Dermis microvascular lymphatic vessel endothelial cell (primary cell): ENCODE measurements around the gene CDH16. TPM values are rescaled to one million over a fixed set of nuclear protein-coding genes. Genes with fewer than 3 reads are reported as not detected.
A peak's percentile ranks its signal among the peaks of the same experiment; 100 is the strongest.
"Not testable (repeated sequence)": the region's sequence is repeated elsewhere in the genome, so short reads cannot be mapped to it uniquely, and the experiment has no call there.

ENCODE experiments used
- DNase-seq, 2 donors: peaks; one replicate each; pipeline versions ENCODE4 v3.0.0 to v3.0.0-alpha.2; 2010; ENCODE audit warnings: low read depth in 2 of 2
- total RNA-seq: library from RNA; depleted of rRNA; stranded (reverse); fragments of >200 nt; gene quantifications from 2 replicates; pipeline ENCODE4 v1.2.1, GENCODE V29; 2014

The CDH16 gene
- total RNA-seq, 1 donor from 2014 or later, result not detected

DNA sequence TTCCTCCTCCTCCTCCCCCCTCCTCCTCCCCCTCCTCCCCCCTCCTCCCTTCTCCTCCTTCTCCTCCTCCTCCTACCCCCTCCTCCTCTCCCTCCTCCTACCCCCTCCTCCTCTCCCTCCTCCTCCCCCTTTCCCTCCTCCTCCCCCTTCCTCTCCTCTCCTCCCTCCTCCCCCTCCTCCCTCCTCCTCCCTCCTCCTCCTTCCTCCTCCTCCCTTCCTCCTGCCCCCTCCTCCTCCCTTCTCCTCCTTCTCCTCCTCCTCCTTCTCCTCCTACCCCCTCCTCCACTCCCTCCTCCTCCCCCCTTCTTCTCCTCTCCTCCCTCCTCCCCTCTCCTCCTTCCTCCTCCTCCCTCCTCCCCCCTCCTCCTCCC, 45.0 kb downstream of the CDH16 start:
- no peak for DNase-seq

DNA sequence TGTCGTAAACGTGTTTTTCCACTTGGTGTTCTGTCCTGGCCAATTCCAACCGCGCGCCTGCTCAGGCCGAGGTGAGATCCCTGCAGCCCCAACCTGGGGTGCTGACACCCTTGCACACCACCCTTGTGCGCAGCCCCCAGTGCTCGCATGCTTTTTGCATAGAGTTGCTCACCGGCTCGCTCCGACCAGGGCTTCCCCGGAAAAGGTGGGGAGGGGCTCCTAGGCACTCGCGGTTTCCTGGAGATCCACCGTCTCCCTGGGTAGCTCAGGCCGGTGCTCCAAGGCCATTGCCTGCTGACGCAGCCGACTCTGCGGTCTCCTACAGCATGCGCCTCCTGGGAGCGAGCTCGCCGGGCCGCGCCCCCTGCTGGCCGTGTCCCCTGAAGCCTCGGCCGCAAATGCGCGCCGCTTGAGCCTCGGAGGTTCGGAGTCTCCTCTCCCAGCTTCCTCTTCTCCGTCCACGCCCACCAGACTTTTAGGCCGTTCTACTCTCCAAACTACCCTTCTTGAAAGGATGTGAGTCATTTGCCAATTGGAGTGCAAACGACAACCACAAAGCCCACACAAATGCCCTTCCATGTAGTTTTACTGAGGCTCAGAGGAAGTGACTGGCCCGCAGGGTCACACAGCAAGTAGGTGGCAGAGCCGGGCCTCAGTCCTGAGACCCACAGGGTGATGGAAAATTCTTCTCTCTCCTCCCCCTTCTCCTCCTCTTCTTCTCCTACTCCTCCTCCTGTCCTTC, 45.6 kb downstream of the CDH16 start:
- peak; percentile 26 to 91 for DNase-seq

DNA sequence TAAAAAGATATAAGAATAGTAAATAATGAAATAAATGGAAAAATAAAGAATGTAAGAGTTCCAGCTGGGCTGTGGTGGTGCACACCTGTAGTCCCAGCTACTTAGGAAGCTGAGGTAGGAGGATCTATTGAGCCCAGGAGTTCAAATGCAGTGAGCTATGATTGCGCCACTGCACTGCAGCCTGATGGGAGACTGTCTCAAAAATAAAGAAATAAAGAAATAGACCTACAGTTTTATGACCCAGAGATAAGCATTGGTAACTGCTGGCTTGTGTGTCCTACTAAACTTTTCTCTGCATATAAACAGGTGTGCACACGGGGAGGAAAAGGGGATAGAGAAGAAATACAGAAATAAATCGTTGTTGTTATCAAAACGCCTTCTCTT, 46.1 kb downstream of the CDH16 start:
- no peak for DNase-seq

DNA sequence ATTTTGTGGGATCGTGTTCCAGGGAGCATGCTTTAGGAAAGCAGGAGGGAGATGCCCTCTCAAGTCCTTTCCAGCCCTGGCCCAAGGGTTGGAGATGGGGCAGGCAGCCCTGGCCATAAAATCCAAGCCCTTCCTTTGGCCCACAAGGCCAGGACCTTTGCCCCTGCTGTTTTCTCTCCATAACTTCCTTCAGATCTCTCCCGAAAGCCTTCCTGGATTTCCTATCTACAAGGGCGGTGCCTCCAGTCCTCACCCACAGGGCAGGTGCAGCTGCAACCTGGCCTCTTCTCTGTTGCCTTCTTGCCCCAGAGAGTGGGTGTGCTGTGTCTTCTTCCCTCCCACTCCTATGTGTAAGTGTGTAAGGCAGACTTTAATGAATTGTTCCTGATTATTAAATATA, 46.8 kb downstream of the CDH16 start:
- DNase-seq, result no peak

DNA sequence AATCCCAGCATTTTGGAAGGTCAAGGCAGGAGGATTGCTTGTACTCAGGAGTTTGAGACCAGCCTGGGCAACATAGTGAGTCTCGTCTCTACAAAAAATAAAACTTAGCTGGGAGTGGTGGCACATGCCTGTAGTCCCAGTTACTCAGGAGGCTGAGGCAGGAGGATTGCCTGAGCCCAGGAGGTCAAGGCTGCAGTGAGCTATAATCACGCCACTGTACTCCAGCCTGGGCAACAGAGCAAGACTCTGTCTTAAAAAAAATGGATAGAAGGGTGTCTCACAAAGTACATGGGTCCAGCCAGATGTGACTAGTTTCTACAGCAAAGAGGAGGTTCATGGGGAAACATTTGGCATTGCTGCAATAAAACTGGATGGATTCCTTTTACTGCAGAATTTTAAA, 47.3 kb downstream of the CDH16 start:
- DNase-seq, result not testable (repeated sequence)

DNA sequence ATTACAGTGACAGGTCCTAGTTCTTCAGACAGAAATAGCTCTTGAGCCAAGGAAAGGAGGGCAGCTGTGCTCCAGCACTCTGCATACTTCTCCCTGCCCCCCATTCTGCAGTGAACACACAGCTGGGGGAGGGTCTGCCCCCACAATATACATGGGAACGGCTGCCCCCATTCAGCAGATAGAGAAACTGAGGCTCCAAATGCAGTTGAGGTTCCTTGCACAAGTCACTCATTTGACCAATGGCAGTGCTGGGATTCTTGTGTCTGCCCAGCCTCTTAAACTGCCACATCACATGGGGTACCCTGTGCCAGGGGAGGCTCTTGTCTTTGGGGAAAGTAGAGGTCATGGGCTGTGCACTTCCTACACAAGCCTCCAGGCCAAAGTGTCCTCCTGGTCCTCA, 49.3 kb downstream of the CDH16 start:
- DNase-seq, result no peak

DNA sequence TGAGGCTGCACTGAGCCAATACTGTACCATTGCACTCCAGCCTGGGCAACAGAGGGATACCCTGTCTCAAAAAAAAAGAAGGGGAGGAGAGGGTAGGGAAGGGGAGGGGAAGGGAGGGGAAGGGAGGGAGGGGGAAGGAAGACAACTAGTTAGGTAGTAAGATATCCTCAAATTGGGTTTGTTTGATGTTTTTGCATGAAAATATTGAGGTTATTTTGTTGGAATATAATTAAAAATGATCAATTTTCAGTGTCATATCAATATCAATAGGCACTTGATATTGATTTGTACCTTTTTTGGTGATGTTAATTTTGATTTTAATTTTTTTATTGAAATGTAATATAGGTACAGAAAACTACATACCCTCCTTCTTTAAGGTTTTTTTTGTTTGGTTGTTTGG, 55.0 kb downstream of the CDH16 start:
- no peak for DNase-seq

DNA sequence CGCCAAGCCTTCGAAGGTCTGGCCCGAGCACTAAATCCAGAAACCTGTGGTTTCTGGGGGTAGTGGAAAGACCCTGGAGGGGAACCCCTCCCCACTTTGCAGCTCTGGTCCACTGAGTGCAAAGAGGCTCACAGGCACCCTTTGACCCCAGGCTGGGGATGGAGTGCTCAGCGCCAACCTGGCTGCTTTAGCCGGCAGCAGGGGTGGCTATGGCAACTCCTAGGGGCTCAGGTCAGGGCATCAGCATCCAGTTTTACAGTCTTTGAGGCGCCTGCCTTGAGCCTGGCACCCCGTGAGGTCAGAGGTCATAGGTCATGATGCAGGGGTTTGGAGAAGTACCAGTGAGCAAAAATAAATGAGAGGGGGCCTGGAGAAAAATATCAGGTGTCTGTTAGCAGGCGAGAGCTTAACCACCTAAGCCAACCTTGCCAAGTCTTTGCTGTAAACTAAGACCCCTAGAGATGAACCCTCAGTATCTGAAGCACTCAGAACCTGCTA, 56.6 kb downstream of the CDH16 start:
- DNase-seq, result no peak

DNA sequence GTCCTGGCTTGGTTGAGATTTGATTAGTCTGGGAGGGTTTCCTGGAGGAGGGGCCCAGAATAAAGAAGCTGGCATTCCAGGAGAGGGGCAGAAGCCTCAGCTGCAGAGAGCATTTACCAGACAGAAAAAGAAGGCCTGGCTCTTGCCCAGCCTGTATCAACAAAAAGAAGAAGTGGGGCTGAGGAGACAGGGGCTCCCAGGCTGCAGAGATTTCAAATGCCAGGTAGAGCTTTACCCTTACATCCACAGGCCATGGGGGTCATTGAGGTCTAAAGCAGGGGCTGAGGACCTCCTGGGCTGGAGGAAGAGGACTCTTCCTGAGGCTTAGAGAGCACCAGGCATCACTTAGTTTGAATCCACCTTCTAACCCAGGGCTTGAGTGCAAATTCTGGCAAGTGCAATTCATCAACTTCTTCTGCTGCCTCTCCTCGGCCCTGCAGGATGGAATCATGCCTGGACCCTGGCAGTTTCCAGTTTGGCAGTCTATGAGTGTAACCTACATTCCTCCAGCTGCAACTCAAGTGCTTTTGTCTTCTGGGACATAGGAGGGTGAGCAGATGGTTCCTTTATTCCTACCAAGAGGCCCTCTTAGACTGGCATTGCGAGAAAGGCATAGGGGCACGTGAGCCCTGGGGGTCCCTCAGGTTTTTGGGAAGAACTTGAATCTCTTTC, 59.2 kb downstream of the CDH16 start:
- DNase-seq, result no peak

DNA sequence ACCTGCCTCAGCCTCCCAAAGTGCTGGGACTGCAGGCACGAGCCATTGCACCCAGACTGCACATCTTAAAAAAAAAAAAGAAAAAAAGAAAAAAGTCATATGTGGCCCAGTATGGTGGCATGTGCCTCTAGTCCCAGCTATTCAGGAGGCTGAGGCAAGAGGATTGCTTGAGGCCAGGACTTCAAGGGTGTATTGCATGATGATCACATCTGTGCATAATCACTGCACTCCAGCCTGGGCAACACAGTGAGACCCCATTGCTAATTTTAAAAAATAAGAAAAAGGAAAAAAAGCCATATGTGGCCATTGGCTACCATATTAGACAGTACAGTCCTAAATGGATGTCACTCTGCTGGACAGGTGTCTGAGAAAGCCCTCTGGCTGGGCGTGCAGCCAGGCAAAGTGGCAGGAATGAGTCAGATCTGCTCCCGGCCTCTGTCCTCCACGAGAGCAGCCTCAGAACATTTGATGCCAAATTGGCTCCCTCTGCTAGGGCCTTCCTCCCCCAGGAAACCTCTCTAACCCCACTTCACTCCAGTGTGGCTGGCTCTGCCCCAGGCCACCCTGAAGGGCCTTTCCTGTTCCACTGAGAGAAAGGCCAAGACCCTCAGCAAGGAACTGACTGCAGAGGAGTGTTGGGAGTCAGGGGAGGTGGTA, 59.8 kb downstream of the CDH16 start:
- peak; percentile 69 to 70 for DNase-seq

Other genes starting within 250 kb of the CDH16 start
- 9.4 and 12.4 TPM in 2 replicates for gene CMTM4, start 222.1 kb downstream of the CDH16 start, total RNA-seq
- 98.4 and 101 TPM in 2 replicates for gene DYNC1LI2, start 167.3 kb downstream of the CDH16 start, total RNA-seq
- under 0.01 TPM in 1 of 2 replicates, not detected in the other for gene TERB1, start 117.3 kb downstream of the CDH16 start, total RNA-seq
- gene NAE1, start 87.9 kb downstream of the CDH16 start, total RNA-seq, result 31.6 and 44.3 TPM in 2 replicates
- not detected in 2 replicates for gene CA7, start 74.5 kb downstream of the CDH16 start, total RNA-seq
- 5.1 and 7.5 TPM in 2 replicates for gene PDP2, start 38.4 kb downstream of the CDH16 start, total RNA-seq
- gene RRAD, start 6.7 kb upstream of the CDH16 start, total RNA-seq, result 0.25 and 1.0 TPM in 2 replicates
- gene CIAO2B, start 15.5 kb upstream of the CDH16 start, total RNA-seq, result 135 and 156 TPM in 2 replicates
- 13.1 and 16.2 TPM in 2 replicates for gene CES2, start 16.6 kb upstream of the CDH16 start, total RNA-seq
- not detected in 2 replicates for gene CES3, start 42.4 kb upstream of the CDH16 start, total RNA-seq
- 1.0 and 1.6 TPM in 2 replicates for gene CES4A, start 69.7 kb upstream of the CDH16 start, total RNA-seq
- 44.8 and 51.1 TPM in 2 replicates for gene CBFB, start 110.3 kb upstream of the CDH16 start, total RNA-seq
- gene PHAF1, start 191.1 kb upstream of the CDH16 start, total RNA-seq, result 9.6 and 15.0 TPM in 2 replicates
- 2.4 and 6.3 TPM in 2 replicates for gene B3GNT9, start 232.1 kb upstream of the CDH16 start, total RNA-seq
- gene TRADD, start 241.0 kb upstream of the CDH16 start, total RNA-seq, result 12.1 and 17.2 TPM in 2 replicates
- gene FBXL8, start 241.1 kb upstream of the CDH16 start, total RNA-seq, result 4.2 and 7.1 TPM in 2 replicates
- 0.77 and 1.1 TPM in 2 replicates for gene HSF4, start 245.9 kb upstream of the CDH16 start, total RNA-seq